NCI-H2227 treated with DMSO at 0.1 percent for 48 hours (cell line): ENCODE measurements around the gene CROCC2.

Source experiments
- DNase-seq: peaks from one replicate; lab custom pipeline; 2025; lab: John Stamatoyannopoulos, UW

The CROCC2 gene

GRCh38 chr2:240933966-240934700 is 28.0 kb downstream of the CROCC2 start:
- no peak for DNase-seq

GRCh38 chr2:240934701-240935102 is 28.6 kb downstream of the CROCC2 start:
- no peak for DNase-seq

GRCh38 chr2:240935103-240935876 is 29.2 kb downstream of the CROCC2 start:
- DNase-seq, result no peak

- DNase-seq, result no peak
These were observed 30.0 kb downstream of the CROCC2 start for GRCh38 chr2:240936106-240936505.

- DNase-seq, result no peak
These were observed 39.9 kb downstream of the CROCC2 start for GRCh38 chr2:240946046-240946445.

GRCh38 chr2:240946654-240947053 is 40.5 kb downstream of the CROCC2 start:
- DNase-seq, result no peak

GRCh38 chr2:240947176-240947575 is 41.0 kb downstream of the CROCC2 start:
- DNase-seq, result no peak

GRCh38 chr2:240947607-240948006 is 41.5 kb downstream of the CROCC2 start:
- DNase-seq, result no peak

GRCh38 chr2:240948086-240948485 is 42.0 kb downstream of the CROCC2 start:
- DNase-seq, result no peak

DNA sequence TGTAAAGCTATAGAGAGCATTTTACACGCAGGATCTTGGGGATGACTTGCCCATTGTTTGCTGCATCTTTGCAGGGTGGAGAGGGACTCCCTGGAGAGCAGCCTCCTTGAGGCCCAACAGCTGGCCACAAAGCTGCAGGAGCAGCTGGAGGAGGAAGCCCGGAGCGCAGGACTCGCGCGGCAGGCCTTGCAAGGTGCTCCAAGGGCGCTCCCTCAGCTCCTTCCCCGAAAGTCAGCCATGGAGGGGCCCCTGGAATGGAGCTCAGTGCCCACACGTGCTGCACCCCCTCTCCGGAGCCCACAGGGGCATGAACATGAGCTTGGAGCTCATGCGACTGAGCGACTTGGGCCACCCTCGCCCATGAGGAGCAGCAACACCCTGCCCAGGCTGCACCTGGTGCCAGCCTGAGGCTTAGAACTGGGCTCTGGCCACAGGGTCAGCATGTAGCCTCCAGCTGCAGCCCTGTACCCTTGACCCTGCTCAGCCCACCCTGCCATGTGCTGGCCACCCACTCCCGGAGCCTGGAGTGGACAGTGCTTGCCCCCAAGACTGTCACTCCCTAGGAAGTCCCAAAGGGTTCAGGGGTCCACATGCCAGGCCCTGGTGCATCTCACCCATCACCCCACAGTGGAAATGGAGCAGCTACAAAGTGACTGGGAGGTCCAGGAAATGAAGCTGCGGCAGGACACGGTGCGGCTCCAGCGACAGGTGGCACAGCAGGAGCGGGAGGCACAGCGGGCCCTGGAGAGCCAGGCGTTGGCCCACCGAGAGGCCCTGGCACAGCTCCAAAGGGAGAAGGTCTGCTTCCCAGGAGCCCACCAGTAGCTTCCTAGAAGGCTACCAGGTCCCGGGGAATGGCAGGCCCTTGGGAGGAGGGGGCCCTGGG is 43.0 kb downstream of the CROCC2 start:
- no peak for DNase-seq

DNA sequence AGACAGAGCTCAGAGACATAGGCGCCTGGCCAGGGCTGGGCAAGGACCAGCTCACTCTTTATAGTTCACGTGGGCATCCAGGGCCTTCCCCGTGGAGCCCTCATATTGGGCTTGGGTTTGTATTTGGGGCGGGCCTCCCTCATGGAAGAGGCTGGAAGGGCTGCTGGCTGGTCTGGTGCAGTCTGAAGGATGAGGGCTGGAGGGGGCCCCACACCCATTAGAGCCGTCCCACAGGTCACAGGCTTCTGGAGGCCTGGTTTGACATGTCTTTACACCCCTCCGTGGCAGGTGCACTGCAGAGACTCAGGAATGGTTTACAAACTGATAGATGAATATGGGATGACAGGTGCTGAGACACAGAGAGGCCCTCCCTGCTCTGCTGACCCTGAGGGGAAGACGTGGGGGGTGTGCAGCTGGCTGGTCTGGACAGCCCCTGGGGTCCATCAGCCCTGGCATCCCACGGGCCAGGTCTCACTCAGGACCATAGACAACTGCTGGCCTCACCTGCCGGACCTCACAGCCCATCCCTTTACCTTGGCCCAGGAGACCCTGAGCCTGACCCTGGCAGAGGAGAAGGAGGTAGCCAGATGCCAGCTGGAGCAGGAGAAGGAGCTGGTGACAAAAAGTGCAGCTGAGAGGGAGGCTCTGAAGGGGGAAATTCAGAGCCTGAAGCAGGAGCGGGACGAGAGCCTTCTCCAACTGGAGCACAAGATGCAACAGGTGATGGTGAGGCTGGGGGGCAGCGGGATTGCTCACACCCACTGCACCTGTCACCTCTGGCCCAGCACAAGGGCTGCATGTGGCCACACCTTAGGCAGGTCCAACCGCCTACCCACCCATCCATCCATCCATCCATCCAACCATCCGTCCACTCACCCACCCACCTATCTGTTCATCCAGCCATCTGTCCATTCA is 43.9 kb downstream of the CROCC2 start:
- DNase-seq, result no peak

GRCh38 chr2:240951045-240951594 is 45.0 kb downstream of the CROCC2 start:
- DNase-seq, result no peak

DNA sequence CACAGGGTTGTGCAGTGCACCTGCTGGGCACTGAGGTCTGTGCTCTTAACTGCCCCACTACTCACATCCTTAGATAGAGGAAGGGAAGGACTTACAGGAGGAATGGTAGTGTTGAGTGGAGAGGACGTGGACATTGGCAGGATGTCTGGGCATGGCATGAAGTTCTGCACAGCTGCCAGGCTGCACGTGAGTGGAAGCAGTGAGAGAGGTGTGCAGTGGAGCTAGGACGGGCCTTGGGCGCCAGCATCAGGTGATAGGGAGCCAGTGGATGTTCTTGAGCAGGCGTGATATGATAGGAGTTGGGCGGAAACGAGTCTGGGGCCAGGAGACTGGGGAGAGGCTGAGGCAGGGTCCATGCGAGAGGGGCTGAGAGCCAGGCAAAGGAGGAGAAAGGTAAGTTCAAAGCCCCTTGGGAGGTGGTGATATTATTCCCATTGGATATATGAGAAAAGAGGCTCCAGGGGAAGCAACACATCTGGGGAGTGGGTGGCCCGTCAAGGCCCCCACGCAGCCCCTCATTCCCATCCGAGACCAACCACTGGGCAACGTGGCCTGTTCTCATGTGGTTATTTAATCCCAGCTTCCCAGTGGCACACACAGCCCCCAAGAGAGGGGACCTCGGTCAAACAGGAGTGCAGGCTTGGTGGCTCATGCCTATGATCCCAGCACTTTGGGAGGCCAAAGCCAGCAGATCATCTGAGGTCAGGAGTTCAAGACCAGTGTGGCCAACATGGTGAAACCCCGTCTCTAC is 46.5 kb downstream of the CROCC2 start:
- DNase-seq, result no peak

DNA sequence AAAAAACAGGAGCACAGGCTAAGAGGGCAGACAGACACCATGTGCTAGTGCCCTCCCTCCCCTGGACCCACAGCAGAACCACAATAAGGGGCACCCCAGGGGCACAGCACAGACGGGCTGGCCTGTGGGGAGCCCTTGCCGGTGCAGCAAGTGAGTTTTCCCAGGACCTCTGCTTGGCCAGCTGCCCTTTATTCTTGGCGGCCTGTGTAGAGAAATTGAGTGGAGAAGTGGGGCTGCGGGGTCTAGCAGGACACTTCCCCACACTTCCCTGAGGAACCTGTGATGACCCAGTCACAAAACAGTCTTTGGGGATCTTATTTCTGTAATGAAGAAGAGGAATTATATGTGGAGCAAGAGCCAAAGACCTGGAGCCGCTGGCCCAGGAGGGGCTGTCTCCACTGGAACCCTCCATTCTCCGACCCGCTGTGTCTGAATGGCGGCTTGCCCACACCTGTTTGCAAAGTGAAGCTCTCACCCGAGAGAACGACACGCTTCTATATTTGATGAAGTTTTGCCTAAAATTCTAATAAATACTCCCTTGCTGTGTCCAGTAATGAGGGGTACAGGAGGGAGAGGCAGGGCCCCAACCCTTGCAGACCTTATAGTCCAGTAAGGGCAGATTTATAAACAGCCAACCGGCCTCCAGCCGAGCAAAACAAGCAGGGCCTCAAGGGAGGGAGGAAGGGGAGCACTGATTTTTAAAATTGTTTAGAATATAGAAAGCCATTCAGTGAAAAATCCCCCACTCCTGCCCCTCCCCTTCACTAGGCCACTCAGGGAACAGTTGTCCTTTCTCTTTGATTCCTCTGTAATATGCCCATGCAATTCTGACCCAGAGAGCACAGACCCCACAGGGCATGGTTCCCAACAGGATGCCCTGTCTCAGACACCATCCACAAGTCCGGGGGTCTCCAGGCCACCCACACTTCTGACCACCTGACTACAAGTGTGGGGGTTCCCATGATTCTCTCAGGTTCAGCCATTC is 47.6 kb downstream of the CROCC2 start:
- DNase-seq, result no peak

- DNase-seq, result no peak
These were observed 48.5 kb downstream of the CROCC2 start for GRCh38 chr2:240954436-240955305.

- no peak for DNase-seq
These were observed 49.4 kb downstream of the CROCC2 start for GRCh38 chr2:240955306-240956170.
